HG03139 (cell line): Measurements from ENCODE around the gene ERC1.
"Not testable (repeated sequence)": the region's sequence is repeated elsewhere in the genome, so short reads cannot be mapped to it uniquely, and the experiment has no call there.

ENCODE experiments used
- ATAC-seq: cut with Tn5 transposase; IDR thresholded peaks from one replicate; pipeline ENCODE4 v1.9.1; 2021; ENCODE audit not compliant: unreplicated experiment

The ERC1 gene

DNA sequence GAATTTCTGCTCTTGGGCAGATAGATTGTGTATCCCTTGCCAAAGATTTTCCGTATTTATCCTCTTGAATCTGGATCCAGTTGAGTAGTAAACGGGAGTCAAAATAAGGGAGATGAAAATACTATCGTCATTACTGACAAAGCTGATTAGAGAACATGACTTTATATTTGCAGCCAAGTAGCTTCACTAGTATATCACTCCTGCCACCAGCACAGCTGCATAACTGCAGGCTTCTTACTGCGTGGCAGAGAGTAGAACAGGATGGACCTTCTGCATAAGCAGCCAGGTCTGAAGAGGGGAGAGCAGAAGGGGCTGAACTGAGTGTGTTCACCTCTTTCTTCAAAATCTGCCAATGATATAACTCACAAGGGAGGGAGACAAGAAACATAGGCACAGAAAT is 319.6 kb downstream of the ERC1 start:
- ATAC-seq, result no peak

DNA sequence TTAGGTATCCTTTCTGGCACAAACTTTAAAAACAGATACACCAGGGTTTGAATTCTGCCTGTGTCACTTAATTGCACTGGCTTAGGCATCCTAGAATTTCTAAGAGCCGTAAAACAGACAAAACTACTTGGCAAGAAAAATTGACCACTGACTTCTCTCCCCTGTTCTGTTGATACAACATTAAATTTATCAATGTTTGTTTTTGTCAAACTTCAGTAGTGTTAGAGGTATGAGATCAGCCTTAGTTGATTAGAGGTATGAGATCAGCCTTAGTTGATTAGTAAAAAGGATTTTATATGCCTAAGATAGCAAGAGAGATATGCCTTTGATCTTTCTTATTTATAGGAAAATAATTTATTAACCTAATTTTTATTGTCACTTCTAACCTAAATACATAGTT is 320.1 kb downstream of the ERC1 start:
- ATAC-seq, result no peak

DNA sequence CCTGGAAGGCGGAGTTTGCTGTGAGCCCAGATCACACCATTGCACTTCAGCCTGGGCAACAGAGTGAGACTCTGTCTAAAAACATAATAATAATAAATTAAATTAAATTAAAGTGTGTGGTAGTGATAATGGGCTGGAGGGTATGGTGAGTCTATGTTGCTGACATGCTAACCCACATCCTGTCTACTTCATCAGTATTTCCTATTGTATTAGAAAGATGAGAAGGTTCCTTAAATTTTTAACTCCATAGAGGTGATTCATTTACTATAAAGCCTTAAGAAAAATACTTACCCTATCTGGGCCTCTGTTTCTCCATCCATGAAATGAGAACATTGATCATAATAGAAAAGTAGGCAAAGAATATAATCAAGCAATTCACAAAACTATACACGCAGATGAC is 322.9 kb downstream of the ERC1 start:
- ATAC-seq, result no peak

DNA sequence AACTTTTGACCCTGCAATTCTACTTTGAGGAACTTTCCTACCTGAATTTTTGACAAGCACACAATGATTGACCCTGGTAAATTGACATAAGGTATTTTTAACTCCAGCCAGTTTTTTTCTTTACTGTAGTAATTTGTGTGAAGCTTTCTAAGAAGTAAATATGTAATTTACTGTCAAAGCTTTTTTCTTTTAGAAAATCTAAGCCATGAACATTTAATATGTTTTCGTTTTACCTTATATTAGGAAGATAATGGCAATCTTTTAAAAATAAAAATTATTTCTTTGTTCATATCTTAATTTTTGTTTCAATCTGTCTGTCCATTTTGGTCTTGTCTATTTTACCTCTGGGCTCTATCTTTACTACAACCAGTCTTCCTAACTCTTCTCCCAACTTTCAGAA is 323.5 kb downstream of the ERC1 start:
- no peak for ATAC-seq

DNA sequence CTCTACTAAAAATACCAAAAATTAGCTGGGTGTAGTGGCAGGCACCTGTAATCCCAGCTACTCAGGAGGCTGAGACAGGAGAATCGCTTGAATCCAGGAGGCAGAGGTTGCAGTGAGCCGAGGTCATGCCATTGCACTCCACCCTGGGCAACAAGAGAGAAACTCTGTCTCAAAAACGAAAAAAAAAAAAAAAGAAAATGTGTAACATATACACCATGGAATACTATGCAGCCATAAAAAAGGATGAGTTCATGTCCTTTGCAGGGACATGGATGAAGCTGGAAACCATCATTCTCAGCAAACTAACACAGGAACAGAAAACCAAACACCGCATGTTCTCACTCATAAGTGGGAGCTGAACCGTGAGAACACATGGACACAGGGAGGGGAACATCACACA is 326.0 kb downstream of the ERC1 start:
- ATAC-seq, result not testable (repeated sequence)

DNA sequence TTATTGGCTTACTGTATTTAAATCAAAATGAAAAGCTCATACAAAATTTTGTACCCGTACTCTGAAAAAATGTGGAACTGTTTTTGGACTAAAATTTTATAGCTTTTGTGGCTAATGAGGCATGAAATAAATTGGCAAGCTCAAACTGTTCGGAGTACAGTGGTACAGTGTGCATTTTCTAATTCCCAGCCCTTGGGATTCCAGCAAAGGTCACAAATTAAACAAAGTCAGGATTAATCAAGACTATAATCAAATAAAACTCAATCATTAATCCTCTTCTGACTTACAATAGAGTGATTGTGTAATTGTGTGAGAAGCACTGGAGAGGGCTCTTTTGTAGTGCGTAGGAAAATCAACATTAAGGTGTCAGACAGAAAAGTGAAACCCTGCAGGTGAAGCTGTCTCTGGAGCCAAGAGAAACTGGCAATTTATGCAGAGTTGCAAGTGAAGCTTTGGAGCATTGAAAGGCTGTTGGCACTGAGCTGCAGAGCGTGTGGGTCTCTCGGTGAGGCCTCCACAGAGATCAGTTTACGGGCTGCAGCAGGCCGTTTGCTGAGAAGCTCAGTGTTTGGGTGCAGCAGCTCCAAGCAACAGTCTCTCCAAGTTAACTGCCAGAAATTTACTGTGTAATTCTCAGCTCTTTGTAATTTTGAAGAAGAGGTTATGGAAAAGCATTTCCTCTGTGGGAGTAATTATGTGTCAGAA is 327.5 kb downstream of the ERC1 start:
- no peak for ATAC-seq

DNA sequence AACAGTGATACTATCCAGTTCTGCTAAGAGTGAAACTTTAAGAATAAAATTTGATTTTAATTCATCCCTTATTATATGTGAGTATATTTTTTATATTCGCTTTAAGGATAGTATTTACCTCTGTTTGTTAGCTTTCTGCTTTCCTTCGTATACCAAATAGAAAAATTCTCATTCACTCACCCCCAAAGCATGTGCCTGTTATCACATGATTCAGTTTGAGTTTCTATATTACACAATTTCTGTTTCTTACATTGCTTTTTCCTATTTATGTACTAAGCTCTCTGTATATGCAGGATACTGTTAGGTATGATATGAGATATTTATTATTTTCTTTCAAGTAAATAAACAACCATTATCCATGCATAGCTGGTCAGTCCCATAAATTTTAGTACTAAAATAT is 328.2 kb downstream of the ERC1 start:
- no peak for ATAC-seq

DNA sequence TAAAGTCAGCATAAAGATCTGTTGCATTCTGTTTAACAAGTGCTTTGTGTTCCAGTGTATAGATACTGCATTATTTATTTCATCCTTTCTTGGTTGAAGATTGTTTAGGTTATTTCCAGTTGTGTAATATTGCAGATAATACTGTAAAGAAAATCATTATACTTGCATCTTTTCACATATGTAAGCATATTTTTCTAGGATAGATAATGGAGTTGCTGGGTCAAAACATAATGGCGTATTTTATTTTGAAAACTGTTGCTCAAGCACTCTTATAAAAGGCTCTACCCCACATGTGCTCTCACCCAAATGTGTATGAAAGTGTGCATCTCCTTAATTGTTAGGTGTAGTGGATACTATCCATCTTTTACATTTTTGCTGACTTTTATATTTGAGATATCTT is 329.0 kb downstream of the ERC1 start:
- no peak for ATAC-seq

DNA sequence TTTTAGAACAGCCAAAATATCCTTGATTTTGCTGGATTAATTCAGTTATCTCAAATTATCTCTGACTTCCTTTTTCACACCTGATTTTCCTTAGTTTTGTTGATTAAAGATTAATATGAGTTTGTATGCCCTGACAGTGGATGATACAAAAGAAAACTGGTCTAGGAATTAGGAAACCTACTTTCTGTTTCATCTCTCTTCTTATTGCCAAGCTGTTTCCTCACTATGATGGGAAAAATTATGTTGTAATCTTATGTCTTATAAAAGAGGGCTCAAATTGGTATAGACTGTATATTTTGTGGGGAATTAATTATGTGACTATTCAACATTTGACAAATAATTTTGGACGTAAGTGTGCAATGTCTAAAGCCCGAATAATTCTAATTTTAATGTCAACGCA is 331.8 kb downstream of the ERC1 start:
- ATAC-seq, result no peak

DNA sequence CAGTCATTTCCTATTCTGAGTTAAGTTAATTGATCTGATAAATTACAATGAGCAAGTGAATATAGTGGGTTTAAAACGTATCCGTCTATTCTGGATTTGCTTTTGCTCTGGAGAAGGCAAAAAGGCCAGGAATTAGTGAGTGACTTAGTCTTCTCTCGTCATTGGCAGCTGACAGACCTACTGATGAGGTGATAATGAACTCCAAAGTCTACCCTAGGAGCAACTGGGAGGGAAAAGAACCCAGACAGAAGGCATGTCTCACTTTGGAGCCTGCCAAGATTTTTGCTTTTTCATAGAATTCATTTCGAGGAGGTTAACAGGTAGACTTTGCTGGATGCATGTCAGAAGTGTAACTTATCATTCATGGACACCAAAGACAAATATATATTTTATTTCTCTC is 333.1 kb downstream of the ERC1 start:
- ATAC-seq, result no peak

DNA sequence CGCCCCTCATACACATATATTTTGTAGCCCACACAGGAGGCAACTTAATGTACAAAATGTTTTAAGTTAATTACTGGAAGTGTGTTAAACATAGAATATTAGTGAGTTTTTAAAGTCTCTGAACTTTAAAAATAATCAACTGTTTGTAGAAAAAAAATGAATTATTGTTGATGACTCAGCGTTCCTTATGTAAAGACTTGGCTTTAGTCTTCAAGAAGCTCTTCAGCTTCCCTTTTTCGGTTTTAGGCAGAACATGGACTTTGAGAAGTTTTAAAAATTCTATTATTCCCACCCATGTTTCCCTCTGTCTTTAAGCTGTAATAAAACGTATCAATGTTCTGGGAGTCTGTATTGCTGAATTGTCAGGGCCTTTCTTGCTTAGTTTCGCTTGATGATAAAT is 333.9 kb downstream of the ERC1 start:
- ATAC-seq, result no peak

DNA sequence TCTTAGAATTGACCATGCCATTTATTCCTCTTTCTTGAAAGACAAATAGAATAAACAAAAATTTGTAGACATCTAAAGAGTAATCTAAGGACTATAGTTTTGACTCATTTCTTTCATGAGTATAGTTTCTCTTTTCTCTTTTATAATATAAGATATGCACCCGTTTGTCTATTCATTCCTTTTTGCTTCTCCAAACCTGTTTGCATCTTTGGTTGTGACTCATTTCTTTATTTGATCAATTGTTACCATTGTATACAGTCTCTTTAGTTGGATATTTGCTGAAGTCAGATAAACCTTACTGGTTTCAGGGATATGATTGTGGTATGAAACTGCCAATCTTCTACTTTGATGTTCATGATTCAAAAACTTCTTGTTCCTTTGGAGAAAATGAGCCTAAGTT is 334.6 kb downstream of the ERC1 start:
- ATAC-seq, result no peak

DNA sequence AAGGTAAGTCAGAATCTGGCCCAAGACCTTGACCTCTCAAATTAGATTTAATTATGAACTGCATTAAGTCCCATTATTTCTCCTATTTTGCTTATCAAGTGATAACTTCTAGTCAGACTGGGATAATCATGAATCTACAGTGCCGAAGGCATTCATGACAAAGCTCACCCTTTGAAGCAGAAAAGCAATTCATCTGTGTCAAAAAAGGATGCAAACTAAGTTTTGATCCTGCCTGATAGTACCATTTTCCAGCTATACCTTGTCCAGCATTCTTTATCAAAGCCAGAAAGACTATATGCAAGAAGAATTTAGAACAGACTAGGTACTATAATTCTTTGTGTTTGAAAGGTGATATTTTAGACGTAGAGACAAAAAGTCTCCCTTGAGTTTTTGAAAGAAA is 335.2 kb downstream of the ERC1 start:
- ATAC-seq, result no peak

DNA sequence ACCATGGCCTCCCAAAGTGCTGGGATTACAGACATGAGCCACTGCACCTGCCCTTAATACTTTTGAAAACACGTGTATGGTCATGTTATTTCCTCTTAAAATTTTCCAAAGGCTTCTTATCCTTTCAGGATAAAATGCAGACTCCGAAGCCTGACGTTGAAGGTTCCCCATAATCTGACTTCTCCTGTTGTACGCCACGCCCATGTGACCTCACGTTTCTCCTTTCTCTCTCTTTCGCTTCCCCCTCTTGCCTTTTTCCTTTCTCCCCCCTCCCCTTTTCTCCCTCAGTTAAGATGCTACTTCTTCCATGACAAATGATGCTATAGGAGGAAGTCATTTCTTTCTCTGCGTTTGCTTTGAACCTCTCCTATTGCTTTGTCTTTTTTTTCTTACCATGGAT is 337.4 kb downstream of the ERC1 start:
- ATAC-seq, result no peak

DNA sequence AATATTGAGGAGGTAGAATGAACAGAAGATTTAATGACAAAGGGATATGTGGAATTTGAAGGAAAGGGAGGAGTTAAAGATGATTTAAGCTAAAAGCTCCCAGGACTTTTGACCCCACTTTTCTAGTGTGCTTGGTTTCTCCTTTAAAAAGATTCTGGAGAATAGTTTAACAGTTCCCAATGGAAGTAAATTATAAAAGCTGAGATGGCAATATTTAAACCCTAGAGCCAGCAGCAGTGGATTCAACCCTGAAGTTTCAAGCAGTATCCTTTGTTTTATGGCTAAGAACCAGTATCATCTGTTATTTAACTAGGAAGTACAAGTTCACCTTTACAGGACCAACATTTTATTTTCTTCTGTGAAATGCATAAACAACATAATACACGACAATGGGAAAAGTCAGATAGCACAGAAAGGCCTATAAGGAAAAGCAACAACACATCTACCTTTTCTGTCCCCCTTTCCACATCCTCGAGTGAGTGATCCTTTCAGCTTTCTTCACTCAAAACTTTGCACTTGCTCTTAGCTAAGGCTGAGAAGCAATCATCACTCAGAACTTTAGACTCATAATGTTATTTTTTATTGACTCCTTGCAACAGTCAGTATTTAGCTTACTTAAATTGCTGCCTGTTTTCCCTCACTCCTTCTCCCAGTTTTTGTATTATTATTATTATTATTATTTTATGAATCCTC is 338.9 kb downstream of the ERC1 start:
- ATAC-seq, result no peak

DNA sequence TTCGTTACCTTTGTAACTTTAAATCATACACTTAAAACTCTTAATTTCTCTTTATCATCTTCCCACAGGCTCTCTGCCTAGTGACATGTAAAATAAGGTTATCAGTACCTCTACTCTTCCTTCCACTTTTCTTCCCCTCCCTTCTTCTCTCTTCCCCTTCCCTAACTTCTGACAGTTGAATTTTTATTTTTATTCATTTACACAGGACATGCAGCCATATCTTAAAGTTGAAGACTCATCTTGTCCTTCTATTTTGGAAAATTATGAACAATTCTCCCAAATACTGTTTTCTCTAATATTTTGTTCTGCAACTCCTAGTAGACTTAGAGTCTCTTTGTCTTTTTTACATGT is 339.4 kb downstream of the ERC1 start:
- no peak for ATAC-seq

DNA sequence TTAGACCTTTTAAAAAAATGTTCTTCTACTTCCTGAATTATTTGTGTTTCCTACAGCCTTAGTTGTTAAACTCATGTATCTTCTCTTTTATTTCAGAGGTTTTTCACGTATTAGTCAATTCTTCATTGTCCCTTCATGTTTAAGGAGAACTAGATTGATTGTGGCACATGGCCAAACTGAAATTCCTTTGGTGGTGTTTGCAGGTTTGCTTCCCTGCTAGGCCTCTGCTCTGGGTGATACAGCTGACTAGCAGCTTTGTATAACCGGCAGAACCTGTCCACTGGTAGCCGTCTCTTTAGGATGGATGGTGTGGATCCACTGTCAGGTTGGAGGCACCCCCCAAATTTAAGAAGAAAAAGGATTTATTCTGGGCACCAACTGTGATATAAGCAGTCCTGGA is 341.3 kb downstream of the ERC1 start:
- no peak for ATAC-seq

DNA sequence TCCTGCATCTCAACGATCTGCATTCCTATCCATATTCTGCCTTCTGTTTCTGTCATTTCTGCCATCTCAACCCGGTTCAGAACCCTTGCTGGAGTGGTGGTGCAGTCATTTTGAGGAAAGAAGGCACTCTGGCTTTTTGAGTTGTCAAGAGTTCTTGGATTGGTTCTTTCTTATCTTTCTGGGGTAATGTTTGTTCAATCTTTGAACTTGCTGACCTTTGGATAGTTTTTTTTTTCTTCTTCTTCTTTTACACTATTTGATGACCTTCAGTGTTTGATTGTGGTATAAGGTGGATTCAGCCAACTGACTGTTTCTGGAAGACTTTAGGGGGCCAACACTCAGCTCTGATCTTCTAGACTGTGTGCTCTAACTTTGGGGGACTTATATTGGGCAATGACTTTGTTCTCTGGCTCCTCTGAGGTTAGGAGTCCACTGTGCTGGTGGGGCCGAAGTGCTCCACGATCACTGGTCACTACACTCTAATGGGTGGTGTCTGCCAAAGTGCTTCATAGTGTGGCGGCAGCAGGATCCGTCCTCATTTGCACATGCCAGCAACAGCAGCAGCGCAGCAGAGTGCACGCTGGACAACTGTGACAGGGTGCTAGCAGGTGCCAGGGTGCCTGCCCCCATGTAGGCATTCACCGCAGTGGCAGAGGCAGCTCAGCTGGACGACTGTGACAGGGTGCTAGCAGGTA is 347.6 kb downstream of the ERC1 start:
- ATAC-seq, result no peak

DNA sequence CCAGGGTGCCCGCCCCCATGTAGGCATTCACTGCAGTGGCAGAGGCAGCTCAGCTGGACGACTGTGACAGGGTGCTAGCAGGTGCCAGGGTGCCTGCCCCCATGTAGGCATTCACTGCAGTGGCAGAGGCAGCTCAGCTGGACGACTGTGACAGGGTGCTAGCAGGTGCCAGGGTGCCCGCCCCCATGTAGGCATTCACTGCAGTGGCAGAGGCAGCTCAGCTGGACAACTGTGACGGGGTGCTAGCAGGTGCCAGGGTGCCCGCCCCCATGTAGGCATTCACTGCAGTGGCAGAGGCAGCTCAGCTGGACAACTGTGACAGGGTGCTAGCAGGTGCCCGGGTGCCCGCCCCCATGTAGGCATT is 348.1 kb downstream of the ERC1 start:
- ATAC-seq, result not testable (repeated sequence)

DNA sequence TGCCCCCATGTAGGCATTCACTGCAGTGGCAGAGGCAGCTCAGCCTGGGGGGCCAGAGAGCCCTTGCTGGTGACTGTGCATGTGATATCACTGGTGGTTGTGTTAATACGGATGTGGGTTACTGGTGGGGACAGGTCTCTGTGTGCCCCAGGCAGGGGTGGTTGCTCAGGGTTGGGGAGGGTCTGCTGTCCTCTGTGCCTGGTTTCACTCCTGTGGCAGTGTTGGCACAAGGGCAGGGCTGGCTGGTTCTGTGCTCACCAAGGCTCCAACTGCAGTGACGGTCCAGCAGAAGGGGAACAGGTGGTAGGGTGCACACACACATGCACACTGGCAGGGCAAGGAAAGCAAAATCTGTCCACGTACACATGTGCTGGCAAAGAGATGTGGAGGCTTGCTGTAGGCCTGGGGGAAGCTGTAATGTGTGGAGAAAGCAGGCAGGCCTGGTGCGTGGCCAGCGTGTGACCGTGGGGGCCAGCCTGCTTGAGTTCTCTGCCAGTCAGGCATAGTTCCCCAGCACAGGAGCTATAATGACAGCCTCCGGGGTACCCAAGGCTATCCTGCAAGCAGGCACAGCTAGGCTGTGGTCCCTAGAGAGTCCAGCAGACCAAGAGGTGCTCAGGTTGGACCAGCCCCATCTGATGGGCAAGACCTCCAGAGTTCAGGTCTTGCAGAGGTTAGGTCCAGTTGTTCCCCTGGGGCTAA is 348.7 kb downstream of the ERC1 start:
- ATAC-seq, result no peak

DNA sequence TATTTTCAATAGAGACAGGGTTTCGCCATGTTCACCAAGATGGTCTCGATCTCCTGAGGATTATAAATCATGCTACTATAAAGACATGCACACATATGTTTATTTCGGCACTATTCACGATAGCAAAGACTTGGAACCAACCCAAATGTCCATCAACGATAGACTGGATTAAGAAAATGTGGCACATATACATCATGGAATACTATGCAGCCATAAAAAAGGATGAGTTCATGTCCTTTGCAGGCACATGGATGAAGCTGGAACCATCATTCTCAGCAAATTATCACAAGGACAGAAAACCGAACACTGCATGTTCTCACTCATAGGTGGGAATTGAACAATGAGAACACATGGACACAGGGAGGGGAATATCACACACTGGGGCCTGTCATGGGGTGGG is 350.2 kb downstream of the ERC1 start:
- ATAC-seq, result not testable (repeated sequence)

DNA sequence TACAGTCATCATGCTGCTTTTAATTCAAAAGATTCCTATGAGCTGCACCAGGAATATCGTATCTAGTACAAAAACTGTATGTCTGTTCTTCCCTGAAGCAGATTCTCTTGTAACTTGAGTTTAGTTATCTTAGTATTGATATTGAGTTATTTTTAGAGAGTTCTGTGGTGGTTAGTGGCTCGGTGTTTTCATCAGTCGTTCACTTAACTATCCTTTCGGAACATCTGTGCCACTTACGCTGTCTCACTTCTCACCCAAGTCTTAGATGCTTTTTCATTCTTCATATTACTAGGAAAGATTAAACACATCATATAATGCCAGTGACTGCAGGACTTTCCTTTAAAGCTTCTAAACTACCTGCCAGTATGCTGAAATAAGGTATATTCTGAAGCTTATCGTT is 352.4 kb downstream of the ERC1 start:
- ATAC-seq, result no peak
